ENCODE measurements around the gene PKD1L1.

PKD1L1 gene

GRCh38 chr7:47866120-47866519 lies 82.1 kb downstream of the PKD1L1 start:
- DNase-seq (ENCODE audit: low read depth), result no peak

GRCh38 chr7:47852330-47853245 lies 95.7 kb downstream of the PKD1L1 start:
- no peak for DNase-seq (ENCODE audit: low read depth)

- DNase-seq (ENCODE audit: low read depth), result no peak
Observed at GRCh38 chr7:47847207-47847606, 101.1 kb downstream of the PKD1L1 start.

- DNase-seq (ENCODE audit: low read depth), result peak; percentile 9
Observed at GRCh38 chr7:47846138-47846836, 102.0 kb downstream of the PKD1L1 start.

GRCh38 chr7:47844311-47844710 lies 104.0 kb downstream of the PKD1L1 start:
- DNase-seq (ENCODE audit: low read depth), result no peak

GRCh38 chr7:47843291-47843690 lies 105.0 kb downstream of the PKD1L1 start:
- DNase-seq (ENCODE audit: low read depth), result no peak

- no peak for DNase-seq (ENCODE audit: low read depth)
Observed at GRCh38 chr7:47839381-47839780, 108.9 kb downstream of the PKD1L1 start.

- no peak for DNase-seq (ENCODE audit: low read depth)
Observed at GRCh38 chr7:47837826-47838225, 110.4 kb downstream of the PKD1L1 start.

- DNase-seq (ENCODE audit: low read depth), result no peak
Observed at GRCh38 chr7:47836503-47837202, 111.6 kb downstream of the PKD1L1 start.

- DNase-seq (ENCODE audit: low read depth), result no peak
Observed at GRCh38 chr7:47836080-47836479, 112.2 kb downstream of the PKD1L1 start.

GRCh38 chr7:47833211-47833610 lies 115.1 kb downstream of the PKD1L1 start:
- no peak for DNase-seq (ENCODE audit: low read depth)

- DNase-seq (ENCODE audit: low read depth), result no peak
Observed at GRCh38 chr7:47832105-47832715, 116.1 kb downstream of the PKD1L1 start.

- DNase-seq (ENCODE audit: low read depth), result no peak
Observed at GRCh38 chr7:47830015-47830414, 118.3 kb downstream of the PKD1L1 start.

GRCh38 chr7:47827871-47828270 lies 120.4 kb downstream of the PKD1L1 start:
- no peak for DNase-seq (ENCODE audit: low read depth)

GRCh38 chr7:47827351-47827756 lies 120.9 kb downstream of the PKD1L1 start:
- DNase-seq (ENCODE audit: low read depth), result no peak

- DNase-seq (ENCODE audit: low read depth), result no peak
Observed at GRCh38 chr7:47826754-47827153, 121.5 kb downstream of the PKD1L1 start.

GRCh38 chr7:47819607-47819920 lies 128.7 kb downstream of the PKD1L1 start:
- DNase-seq (ENCODE audit: low read depth), result no peak

GRCh38 chr7:47818796-47819606 lies 129.3 kb downstream of the PKD1L1 start:
- peak; percentile 50 for DNase-seq (ENCODE audit: low read depth)

GRCh38 chr7:47817917-47818316 lies 130.3 kb downstream of the PKD1L1 start:
- no peak for DNase-seq (ENCODE audit: low read depth)

- DNase-seq (ENCODE audit: low read depth), result no peak
Observed at GRCh38 chr7:47816647-47817046, 131.6 kb downstream of the PKD1L1 start.

- no peak for DNase-seq (ENCODE audit: low read depth)
Observed at GRCh38 chr7:47815867-47816266, 132.4 kb downstream of the PKD1L1 start.

Measured in HS-5 (cell line).